ENCODE results near the gene CD101.
"Not testable (repeated sequence)": the region's sequence is repeated elsewhere in the genome, so short reads cannot be mapped to it uniquely, and the experiment has no call there.

Gene CD101, protein sequence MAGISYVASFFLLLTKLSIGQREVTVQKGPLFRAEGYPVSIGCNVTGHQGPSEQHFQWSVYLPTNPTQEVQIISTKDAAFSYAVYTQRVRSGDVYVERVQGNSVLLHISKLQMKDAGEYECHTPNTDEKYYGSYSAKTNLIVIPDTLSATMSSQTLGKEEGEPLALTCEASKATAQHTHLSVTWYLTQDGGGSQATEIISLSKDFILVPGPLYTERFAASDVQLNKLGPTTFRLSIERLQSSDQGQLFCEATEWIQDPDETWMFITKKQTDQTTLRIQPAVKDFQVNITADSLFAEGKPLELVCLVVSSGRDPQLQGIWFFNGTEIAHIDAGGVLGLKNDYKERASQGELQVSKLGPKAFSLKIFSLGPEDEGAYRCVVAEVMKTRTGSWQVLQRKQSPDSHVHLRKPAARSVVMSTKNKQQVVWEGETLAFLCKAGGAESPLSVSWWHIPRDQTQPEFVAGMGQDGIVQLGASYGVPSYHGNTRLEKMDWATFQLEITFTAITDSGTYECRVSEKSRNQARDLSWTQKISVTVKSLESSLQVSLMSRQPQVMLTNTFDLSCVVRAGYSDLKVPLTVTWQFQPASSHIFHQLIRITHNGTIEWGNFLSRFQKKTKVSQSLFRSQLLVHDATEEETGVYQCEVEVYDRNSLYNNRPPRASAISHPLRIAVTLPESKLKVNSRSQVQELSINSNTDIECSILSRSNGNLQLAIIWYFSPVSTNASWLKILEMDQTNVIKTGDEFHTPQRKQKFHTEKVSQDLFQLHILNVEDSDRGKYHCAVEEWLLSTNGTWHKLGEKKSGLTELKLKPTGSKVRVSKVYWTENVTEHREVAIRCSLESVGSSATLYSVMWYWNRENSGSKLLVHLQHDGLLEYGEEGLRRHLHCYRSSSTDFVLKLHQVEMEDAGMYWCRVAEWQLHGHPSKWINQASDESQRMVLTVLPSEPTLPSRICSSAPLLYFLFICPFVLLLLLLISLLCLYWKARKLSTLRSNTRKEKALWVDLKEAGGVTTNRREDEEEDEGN

GRCh38 chr1:117001254-117001927, at the start of gene CD101:
CD101 (plus strand) TSS chr1:117001760; CDS start chr1:117001818, 58 bp downstream.
- FAIRE-seq: no peak

- FAIRE-seq: no peak
Observed at GRCh38 chr1:116952738-116953275, 48.8 kb upstream of the CD101 start.

DNA sequence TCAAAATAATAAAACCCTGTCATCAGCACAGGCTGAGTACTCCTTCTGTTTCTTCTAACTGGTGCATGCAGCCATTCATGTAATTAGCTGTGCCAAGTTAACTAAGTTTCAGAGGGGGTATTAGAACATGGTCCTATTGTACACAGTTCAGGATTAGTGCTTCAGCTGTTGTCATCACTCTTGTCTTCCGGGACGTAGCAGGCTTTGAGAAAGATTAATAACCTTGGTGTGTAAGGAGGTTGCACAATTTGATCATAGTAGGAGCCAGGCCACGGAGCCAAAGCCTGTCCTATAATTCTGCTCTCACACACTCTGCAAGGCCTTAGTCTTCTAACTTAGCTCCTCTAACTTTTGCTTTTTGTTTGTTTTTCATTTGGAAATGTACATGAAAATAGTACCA, 47.1 kb upstream of the CD101 start:
- FAIRE-seq: no peak

GRCh38 chr1:116956378-116956777, 45.2 kb upstream of the CD101 start:
- no peak for FAIRE-seq

DNA sequence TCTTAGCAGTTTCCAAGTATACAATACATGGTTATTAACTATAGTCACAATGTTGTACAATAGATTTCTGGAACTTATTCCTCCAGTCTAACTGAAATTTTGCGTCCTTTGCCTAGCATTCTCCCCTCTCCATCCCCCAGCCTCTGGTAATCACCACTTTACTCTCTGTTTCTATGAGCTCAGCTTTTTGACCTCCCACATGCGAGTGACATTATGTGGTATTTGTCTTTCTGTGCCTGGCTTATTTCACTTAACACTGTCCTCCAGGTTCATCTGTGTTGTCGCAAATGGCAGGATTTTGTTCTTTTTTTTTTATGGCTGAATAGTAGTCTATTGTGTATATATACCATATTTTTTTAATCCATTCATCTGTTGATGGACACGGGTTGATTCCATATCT, 43.9 kb upstream of the CD101 start:
- FAIRE-seq: no peak

DNA sequence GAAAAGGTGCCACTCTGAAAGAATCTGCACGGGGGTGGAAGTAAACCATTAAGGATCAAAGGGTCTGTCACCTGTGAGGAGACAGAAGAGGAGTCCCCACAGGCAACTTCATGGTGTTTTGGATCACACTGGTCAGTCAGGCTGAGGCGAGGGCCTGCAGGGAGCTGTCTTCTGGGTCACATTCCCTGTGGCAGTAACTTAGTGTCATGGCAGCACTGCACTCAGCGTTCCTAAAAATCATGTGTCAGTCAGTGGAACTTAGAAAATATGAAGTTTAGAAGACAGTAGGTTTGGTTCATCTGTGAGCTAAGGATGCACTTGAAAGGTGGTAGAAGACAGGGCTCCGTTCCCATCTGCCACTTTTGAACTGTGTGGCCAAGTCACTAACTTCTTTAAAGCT, 43.5 kb upstream of the CD101 start:
- FAIRE-seq: no peak

GRCh38 chr1:116958977-116959376, 42.6 kb upstream of the CD101 start:
- FAIRE-seq: no peak

GRCh38 chr1:116961606-116962005, 40.0 kb upstream of the CD101 start:
- no peak for FAIRE-seq

DNA sequence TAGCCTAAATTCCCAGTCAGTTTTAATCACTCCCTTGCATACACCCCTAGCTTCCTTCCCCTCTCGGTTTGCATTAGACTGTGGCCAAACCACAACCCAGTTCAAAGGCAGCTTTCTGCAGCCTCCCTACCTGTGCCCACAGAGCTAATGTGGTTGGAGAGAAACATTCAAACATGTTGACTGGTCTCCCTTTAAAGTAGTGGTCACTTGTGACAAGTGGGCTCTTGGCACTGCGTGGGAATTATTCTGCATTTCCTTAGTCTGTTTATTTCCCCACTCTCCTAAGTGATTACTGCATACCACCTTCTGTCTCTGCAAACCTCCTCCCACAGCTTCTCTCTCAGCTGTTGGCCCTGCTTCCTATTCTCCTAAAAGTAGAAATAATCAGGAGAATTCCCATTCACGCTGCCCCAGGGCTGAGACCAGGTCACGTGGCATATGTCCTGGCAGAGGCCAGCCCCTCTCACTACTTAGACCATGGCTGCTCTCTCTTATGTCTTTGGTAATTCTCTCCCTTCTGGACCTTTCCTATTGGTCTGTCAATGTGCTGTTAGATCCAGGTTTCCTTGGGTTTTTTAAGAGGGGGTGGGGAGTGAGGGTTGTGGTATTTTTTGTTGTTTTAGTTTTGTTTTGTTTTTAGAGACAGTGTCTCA, 38.4 kb upstream of the CD101 start:
- no peak for FAIRE-seq

DNA sequence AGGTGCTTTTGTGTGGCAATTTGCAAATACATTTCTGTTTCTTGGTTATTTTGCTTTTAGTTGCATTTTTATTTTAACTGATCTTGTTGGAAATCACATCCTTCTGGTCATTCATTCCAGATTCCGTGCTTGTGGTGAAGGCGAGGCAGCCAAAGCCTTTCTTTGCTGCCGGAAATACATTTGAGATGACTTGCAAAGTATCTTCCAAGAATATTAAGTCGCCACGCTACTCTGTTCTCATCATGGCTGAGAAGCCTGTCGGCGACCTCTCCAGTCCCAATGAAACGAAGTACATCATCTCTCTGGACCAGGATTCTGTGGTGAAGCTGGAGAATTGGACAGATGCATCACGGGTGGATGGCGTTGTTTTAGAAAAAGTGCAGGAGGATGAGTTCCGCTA, 34.8 kb upstream of the CD101 start:
- FAIRE-seq: no peak

DNA sequence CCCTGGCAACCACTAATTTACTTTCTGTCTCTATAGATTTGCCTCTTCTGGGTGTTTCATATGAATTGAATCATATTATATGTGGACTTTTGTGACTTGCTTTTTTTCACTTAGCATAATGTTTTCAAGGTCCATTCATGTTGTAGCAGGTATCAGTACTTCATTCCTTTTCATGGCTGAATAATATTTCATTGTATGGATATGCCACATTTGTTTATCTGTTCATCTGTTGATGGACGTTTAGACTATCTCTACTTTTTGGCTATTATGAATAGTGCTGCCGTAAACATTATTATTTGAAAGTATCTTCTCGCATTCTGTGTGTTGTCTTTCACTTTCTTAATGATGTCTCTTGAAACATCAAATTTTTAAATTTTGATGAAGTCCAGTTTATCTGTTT, 32.8 kb upstream of the CD101 start:
- no peak for FAIRE-seq

DNA sequence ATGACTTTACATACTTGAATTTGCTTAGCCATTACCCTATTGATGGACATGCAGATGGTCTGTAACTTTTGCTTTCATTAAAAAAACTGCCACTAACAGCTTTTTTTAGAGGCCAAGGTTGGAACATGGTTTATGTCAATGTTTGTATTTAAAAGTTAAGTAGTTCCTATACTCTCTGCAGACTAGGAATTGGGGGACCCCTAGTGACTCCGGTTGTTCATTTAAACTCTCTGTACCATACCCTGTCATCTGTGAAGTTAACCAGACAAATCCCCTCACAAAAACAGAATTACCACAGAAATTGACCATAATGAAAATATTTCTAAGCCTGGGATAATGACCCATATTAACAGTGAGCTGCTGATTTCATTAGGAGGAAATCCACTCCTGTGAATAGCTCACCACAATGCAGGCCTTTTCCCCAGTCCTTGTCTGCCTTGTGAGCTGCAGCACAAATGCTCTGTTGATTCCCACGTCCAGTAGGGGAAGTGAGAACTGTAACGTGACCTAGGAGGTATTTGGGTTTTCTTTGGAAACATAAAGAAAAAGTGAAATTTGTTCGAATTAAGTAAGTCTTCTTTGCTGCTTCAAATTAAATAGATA, 30.2 kb upstream of the CD101 start:
- FAIRE-seq: no peak

DNA sequence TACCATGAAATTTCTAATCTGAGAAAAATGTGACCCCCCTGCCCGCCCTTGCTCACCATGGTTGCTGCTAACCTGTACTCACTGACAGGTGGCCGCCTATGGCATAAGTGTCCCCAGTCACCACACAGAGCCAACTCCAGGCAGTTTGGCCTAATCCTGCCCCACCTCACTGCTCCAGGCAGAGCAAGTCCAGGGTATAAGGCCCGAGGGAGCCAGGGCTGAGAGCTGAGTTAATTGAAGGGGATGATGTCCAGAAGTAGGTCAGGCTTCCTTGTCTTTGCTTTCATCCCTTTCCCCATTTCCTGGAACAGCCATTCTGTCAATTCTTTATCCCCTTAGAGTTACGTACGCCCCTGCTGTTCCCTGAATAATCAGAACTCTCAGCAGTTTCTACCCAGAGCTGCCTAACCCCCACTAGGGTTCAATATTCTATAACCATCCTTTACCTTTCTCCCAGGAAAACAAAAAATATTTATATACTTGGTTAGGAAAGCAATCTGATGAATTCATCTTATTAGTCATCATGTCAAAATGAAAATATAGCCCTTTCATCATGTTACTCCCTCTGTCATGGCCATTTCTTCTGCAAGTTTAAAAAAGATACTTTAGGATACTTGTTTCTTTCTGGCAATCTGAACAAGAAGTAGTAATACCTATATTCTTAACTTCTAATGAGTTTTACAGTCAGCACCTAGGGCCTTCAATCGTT, 29.4 kb upstream of the CD101 start:
- FAIRE-seq: no peak

DNA sequence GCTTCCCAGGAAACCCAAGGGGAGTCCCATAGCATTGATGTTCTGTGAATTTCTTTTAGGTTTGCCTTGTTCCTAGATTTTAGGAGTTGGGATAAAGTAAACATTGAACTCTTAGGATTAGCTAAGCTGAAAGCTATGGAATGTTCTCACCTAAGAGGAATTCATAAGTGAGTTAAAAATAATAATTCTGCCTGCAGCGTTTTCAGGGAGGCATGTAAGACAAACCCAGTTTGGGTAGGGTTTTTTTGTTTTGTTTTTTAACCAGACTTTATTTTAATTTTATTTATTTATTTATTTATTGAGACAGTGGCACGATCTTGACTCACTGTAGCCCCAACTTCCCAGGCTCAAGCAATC, 28.9 kb upstream of the CD101 start:
- no peak for FAIRE-seq

DNA sequence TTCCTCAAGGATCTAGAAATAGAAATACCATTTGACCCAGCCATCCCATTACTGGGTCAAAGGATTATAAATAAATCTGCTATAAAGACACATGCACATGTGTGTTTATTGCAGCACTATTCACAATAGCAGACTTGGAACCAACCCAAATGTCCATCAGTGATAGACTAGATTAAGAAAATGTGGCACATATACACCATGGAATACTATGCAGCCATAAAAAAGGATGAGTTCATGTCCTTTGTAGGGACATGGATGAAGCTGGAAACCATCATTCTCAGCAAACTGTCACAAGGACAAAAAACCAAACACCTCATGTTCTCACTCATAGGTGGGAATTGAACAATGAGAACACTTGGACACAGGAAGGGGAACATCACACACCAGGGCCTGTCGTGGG, 21.3 kb upstream of the CD101 start:
- not testable (repeated sequence) for FAIRE-seq

DNA sequence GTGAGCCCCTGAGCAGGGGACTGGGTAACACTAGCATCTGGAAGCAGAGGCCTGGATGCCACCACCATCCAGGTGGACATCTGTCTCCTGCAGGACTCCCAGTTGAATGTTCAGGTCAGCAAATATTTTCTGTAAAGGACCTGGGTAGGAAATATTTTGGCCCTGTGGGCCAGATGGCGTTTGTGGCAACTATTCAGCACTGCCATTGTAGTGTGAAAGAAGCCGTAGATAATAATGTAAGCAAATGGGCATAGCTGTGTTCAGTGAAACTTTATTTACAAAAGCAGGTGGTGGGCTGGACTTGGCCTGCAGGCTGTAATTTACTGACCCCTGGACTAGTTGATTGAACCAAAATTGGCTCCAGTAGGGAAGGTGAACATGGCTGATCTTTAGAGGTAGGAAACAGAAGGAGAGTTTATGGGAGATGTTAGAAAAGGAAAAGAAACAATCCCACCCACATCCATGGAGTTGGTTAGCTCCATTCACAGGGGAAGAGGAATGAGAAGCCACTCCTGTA, 20.0 kb upstream of the CD101 start:
- FAIRE-seq: no peak

DNA sequence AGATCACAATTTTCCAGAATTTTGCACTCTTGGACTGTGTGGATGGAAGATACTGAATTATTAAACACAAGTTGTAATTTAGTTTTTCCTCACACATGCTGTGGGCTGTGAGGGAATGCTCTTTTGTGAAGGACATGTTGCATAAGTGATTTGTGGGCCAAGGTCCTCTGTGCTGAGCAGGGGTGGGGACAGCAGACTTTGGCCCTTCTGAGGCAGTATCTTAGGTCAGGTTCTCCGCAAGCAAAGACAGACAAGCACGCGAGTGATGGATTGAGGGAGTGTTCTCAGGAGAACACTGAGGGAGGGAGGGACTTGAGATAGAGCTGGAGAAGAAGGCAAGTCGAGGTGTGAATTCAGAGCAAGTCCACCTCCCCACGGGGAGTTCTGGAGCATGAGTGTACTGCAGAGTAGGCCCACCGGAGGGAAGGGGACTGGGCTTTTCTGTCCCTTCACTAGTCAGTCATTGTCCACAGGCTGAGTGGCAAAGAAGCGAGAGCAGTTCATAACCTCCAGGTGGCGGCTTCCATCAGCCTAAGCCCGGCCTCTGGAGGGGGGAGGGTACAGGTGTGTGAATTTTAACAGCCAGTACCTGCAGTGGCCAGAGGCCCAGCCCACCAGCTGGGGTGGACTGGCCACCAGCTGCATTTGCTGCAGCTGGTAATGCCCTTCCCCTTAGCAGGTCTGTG, 19.1 kb upstream of the CD101 start:
- FAIRE-seq: no peak

DNA sequence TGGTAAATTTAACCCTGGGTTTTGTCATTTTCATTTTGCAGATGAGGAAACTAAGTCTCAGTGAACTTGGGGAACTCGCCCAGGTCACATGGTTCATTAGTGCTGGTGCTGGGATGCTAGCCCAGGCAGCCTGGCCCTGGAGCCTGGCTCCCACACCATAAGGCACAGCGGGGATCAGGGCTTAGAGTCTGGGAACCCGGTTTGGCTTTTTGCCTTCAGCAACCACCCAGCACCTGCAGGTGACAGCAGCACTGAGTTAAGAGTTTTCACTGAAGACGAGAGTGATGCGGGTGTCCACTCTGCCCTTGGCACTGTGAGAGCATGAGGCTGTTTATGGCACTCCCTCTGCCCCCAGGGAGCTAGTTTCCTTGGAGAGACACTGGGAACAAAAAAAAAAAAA, 18.4 kb upstream of the CD101 start:
- no peak for FAIRE-seq

DNA sequence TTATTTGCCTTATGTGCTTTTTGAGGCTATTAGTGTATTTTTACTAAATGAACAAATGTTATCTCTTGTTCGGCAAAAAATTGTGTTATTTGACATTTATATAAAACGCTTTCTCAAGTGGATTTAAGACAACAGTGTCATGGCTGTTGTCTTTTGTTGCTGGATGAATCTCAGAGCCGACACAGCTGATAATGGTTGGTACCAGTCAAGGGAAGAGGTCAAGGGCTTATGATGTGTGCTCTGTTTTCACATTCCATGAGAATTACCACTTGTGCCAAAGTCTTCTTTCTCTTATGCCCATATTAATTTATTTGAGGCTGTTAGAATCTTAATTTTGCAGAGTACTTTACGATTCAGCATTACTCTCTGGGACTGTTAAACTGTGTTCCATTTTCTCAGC, 17.9 kb upstream of the CD101 start:
- FAIRE-seq: no peak

GRCh38 chr1:116984406-116985160, 17.0 kb upstream of the CD101 start:
- no peak for FAIRE-seq

Data from TTC549 (cell line).